GM20000 (cell line): ENCODE results near the gene AQR.

Experiments used
- DNase-seq: peaks from one replicate; pipeline ENCODE4 v3.0.0; 2012; ENCODE audit warnings: low spot score
- CTCF ChIP-seq: IDR thresholded peaks from 2 replicates; pipeline ENCODE4 v1.5.1; 2012; ENCODE audit warnings: mild to moderate bottlenecking, control low read depth; ENCODE audit errors: extremely low read depth, missing control alignments

Gene AQR

GRCh38 chr15:34879107-34879506 is 90.4 kb downstream of the AQR start:
- DNase-seq, result no peak
- no peak for TF ChIP-seq CTCF

DNA sequence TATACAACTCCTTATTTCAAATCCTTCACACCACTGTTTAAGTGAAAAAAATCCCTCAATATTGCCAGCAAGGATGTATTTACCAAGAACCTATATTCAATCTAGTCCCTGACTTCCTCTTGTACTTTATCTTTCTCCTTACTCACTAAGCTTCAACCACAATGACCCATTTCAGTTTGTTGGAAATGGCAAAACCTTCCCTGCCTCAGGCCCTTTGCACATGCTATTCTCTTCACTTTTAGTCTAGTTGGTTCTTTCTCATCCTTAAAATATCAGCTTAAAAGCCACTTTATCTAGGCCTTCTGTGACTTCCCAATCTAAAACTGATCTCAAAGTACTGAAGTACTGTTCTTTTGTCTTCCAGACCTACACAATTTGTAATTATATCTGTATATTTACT is 92.9 kb downstream of the AQR start:
- DNase-seq, result no peak
- TF ChIP-seq CTCF, result no peak

- DNase-seq, result no peak
- no peak for TF ChIP-seq CTCF
Observed at GRCh38 chr15:34869110-34869509, 100.4 kb downstream of the AQR start.

- no peak for DNase-seq
- no peak for TF ChIP-seq CTCF
Observed at GRCh38 chr15:34865531-34865930, 104.0 kb downstream of the AQR start.

GRCh38 chr15:34861214-34861613 is 108.3 kb downstream of the AQR start:
- no peak for DNase-seq
- TF ChIP-seq CTCF, result no peak

GRCh38 chr15:34855893-34856292 is 113.6 kb downstream of the AQR start:
- DNase-seq, result no peak
- TF ChIP-seq CTCF, result no peak

DNA sequence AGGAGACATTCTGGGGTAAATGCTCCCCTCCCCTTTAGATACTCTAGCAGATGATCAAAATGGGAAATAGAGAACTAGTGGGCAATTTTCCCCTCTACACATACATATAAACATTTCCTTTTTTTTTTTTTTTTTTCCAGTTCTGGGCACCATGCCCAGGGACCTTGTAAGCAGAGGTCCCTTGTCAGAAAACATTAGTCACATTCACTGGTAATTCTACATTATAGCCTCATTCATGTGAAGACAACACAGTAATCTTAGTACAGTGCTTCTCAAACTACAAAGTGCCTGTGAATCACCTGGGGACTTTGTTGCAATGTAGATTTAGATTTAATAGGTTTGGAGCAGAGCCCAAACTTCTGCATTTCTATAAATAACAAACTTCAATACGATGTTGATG is 114.1 kb downstream of the AQR start:
- no peak for DNase-seq

More for the DNA sequence above, 114.1 kb downstream of the AQR start:
- no peak for TF ChIP-seq CTCF
